Activated T-helper 1 cell treated with Interleukin-2 at 50 U/mL for 16 hours (primary cell): Measurements from ENCODE around the gene STRN3.
"Not testable (repeated sequence)": the region's sequence is repeated elsewhere in the genome, so short reads cannot be mapped to it uniquely, and the experiment has no call there.

Source experiments
- DNase-seq: peaks from one replicate; pipeline ENCODE4 v3.0.0-alpha.2; 2020; ENCODE audit warnings: low read depth

Gene STRN3

GRCh38 chr14:31000629-31001338, 25.4 kb downstream of the STRN3 start:
- DNase-seq: no peak

- no peak for DNase-seq
Measured at GRCh38 chr14:30999038-30999773, 27.0 kb downstream of the STRN3 start.

GRCh38 chr14:30998100-30998706, 28.0 kb downstream of the STRN3 start:
- no peak for DNase-seq

GRCh38 chr14:30996892-30997659, 29.1 kb downstream of the STRN3 start:
- DNase-seq: no peak

GRCh38 chr14:30995689-30996088, 30.5 kb downstream of the STRN3 start:
- DNase-seq: no peak

- DNase-seq: no peak
Measured at GRCh38 chr14:30994681-30995620, 31.2 kb downstream of the STRN3 start.

GRCh38 chr14:30993071-30993470, 33.1 kb downstream of the STRN3 start:
- no peak for DNase-seq

GRCh38 chr14:30991408-30991807, 34.8 kb downstream of the STRN3 start:
- DNase-seq: no peak

GRCh38 chr14:30990770-30991169, 35.4 kb downstream of the STRN3 start:
- no peak for DNase-seq

GRCh38 chr14:30988509-30988908, 37.7 kb downstream of the STRN3 start:
- no peak for DNase-seq

- DNase-seq: no peak
Measured at GRCh38 chr14:30985796-30986195, 40.4 kb downstream of the STRN3 start.

- no peak for DNase-seq
Measured at GRCh38 chr14:30983858-30984257, 42.3 kb downstream of the STRN3 start.

GRCh38 chr14:30982533-30982932, 43.6 kb downstream of the STRN3 start:
- no peak for DNase-seq

- DNase-seq: no peak
Measured at GRCh38 chr14:30980980-30981379, 45.2 kb downstream of the STRN3 start.

- not testable (repeated sequence) for DNase-seq
Measured at GRCh38 chr14:30980106-30980704, 46.0 kb downstream of the STRN3 start.

GRCh38 chr14:30977752-30978151, 48.4 kb downstream of the STRN3 start:
- DNase-seq: no peak

- DNase-seq: no peak
Measured at GRCh38 chr14:30974628-30975027, 51.6 kb downstream of the STRN3 start.

GRCh38 chr14:30972882-30973582, 53.1 kb downstream of the STRN3 start:
- DNase-seq: no peak

GRCh38 chr14:30972036-30972732, 54.0 kb downstream of the STRN3 start:
- not testable (repeated sequence) for DNase-seq

GRCh38 chr14:30971586-30971985, 54.6 kb downstream of the STRN3 start:
- DNase-seq: no peak
